Omental fat pad (tissue), 4 donors: Measurements from ENCODE around the gene CALHM1. TPM values are rescaled to one million over a fixed set of nuclear protein-coding genes. Genes with fewer than 3 reads are reported as not detected.
"Not testable (repeated sequence)": the region's sequence is repeated elsewhere in the genome, so short reads cannot be mapped to it uniquely, and the experiment has no call there.

Experiments
- ATAC-seq: fragments of 150-250 bp; one replicate; pipeline ENCODE4 v1.9.1; 2016; ENCODE audit warnings: mild to moderate bottlenecking, moderate library complexity; ENCODE audit not compliant: low FRiP score
- DNase-seq: peaks from one replicate; pipeline ENCODE4 v3.0.0-alpha.2; 2019; ENCODE audit warnings: low spot score
- total RNA-seq, 4 donors: library from RNA; depleted of rRNA; stranded (reverse); fragments of >200 nt; gene quantifications; one replicate each; pipeline ENCODE4 v1.1.0, GENCODE V29; 2016
- TF ChIP-seq, protein P1 (sequence below), 3 donors: fragments of 450-650 bp; IDR thresholded peaks; one replicate each; pipeline ENCODE4 v1.5.1; 2016 to 2017; ENCODE audit warnings: antibody characterized with exemption in 3 of 3, mild to moderate bottlenecking in 3 of 3, moderate library complexity in 2 of 3

CALHM1 gene
- total RNA-seq, 4 donors from 2014 or later, result not detected

DNA sequence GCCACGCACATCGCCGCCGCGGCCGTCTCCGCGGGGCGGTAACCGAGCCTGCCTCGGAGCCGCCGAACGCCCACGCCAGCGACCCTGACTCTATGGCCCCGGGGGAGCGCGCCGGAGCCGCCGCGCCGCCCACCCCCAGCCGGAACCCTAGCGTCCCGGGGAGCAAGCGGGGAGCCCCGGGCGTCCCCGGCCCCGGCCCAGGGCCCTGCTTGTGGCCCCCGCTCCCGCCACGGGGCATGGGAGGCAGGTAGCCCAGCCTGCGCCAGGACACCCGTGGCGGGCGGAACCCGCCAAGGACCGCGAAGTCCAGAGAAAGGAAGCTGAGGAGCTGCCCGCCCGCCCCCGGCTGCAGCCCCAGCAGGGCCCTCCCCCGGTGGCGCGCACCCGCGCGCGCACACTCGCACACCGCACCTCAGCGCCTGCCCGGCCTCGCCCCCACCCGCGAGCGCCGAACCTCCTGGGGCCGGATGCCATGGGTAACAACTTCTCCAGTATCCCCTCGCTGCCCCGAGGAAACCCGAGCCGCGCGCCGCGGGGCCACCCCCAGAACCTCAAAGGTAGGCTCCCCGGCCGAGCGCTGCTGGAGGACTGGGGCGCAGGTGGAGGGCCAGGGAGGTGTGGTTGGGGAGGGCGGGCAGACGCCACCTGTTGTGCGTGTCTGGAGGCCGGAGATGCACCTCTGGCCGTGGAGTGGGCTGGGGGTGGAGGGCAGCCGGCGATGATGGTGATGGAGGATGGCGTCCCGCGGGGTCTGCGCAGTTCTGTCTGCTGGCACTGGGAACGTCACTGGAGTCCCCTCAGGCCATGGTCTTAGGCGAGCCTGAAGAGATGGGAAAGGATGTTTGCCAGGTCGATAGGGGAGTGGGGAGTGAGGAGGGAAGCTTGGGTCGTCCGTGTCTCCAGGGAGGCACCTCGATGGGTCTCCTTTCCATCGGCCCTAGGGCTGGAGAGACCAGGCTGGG is 35.5 kb upstream of the CALHM1 start:
- DNase-seq, result no peak
- ATAC-seq, result peak; percentile 14
- TF ChIP-seq, protein P1, sequence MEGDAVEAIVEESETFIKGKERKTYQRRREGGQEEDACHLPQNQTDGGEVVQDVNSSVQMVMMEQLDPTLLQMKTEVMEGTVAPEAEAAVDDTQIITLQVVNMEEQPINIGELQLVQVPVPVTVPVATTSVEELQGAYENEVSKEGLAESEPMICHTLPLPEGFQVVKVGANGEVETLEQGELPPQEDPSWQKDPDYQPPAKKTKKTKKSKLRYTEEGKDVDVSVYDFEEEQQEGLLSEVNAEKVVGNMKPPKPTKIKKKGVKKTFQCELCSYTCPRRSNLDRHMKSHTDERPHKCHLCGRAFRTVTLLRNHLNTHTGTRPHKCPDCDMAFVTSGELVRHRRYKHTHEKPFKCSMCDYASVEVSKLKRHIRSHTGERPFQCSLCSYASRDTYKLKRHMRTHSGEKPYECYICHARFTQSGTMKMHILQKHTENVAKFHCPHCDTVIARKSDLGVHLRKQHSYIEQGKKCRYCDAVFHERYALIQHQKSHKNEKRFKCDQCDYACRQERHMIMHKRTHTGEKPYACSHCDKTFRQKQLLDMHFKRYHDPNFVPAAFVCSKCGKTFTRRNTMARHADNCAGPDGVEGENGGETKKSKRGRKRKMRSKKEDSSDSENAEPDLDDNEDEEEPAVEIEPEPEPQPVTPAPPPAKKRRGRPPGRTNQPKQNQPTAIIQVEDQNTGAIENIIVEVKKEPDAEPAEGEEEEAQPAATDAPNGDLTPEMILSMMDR (IDR thresholded peaks at IDR 0.05), result no peak

DNA sequence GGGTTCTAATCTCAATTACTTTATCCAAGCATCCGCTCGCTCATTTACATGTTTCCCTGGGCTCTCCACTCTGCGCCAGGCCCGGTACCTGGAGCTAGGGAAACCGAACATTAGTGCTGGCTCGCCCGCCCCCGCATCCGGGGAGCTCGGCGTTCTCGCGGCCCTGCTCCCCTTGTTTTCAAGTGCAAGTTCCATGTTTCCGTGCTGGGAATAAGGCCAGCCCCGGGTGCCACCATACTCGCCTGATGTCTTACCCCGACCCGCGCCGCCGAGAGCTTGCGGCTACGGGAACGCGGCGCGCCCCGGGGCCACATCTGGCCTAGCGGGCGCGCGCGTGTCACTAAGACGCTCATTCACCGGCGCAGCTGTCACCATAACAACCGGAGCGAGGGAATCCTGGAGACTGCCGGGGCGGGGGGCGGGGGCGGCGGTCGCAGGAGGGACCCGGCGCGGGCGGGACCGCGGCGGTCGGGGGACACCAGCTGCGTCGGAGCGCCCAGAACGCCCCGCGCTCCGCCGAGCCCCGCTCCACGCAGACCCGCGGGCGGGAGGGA is 34.7 kb upstream of the CALHM1 start, which contains the start of gene NEURL1:
TSS of gene NEURL1 (plus strand) at position 344 of the 554 bp plus-strand sequence. CDS start 683 bp downstream, outside the sequence.
- ATAC-seq (no peak), DNase-seq (no peak)
- TF ChIP-seq, protein P1 (IDR thresholded peaks at IDR 0.05), result no peak

DNA sequence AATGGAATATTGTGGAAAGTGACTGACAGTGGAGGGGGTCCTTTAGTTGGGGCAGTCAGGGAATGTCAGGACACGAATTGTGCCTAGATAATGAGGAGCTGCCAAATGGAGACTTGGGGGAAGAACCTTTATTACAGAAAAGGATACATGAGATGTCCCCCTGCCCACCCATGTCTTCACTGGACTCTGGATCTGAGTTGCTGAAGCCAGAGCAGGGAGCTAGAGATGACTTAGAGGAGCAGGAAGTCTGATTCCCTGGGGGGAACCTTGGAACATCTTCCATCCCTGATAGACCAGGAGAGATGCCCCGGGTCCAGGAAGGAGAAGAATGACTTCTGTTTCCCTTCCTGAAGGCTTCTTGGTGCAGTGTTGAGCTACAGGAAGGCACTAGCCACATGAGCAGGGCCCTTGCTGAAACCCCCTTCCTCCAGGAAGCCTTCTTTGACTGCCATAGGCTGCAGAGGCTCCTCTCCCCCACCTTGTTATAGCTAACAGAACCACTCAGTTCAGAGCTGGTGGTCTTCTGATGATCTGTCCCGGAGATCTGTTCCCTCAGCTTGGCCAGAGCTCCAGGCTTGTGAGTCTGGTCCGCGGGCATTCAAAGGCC is 34.1 kb upstream of the CALHM1 start:
- DNase-seq (no peak), ATAC-seq (no peak)
- TF ChIP-seq, protein P1 (IDR thresholded peaks at IDR 0.05), result no peak

DNA sequence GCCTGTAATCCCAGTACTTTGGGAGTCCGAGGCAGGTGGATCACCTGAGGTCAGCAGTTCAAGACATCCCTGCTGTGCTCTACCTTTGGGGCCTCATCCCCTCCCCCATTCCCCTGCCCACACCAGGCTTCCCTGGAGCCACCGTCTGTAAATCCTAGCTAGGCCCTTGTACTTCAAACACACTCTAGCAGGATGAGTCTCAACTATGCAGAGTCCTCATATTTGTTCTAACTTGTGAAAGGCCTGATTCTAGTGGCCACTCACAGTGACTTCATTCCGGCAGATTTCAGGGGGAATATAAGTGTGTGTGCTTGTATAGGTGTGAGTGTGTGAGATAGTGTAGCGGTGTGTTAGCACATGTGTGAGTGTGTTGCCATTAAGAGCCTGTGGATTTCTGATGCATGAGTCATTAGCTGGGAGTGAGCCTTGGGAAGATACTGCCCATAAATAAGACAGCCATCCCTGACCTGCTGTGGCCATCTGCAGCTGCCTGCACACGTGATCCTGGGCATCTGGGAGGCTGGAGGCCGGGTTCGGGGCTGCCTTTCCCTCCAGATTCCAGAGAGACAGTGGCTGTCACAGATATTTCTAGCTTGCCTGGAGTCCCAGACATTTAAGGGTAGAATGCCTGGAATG is 33.1 kb upstream of the CALHM1 start:
- peak; percentile 85 for ATAC-seq
- TF ChIP-seq, protein P1 (IDR thresholded peaks at IDR 0.05), result no peak
- no peak for DNase-seq

DNA sequence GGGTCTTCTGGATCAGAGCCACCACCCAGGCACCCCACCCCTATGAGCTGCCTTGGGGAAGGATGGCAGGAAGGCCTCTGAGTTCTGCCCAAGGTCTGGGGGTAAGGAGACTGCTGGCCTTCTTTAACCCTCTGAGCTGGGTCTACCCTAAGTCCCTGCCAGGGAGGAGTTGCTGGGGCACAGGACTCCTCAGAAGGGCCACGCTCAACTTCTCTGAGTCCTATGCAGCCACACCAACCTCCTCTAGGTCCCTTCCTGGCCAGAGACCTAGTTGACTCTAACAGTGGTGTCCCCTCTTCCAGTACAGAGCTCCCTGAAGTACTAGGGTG is 32.2 kb upstream of the CALHM1 start:
- DNase-seq (no peak), ATAC-seq (no peak)
- TF ChIP-seq, protein P1 (IDR thresholded peaks at IDR 0.05), result no peak

DNA sequence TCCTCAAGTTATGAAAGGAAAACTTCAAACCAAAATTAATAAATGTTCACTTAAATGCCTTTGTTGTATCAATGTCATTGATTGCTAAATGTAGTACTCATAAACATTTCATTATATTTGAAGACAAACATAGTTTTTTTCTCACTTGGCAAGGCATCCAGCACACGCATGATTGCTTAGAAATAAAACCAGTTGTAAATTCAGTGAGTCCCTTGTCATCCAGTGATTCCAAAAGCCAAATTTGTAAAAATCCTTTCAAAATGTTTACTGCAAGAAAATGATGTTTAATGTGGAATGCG is 28.7 kb upstream of the CALHM1 start:
- no peak for ATAC-seq
- TF ChIP-seq, protein P1 (IDR thresholded peaks at IDR 0.05), result no peak
- no peak for DNase-seq

DNA sequence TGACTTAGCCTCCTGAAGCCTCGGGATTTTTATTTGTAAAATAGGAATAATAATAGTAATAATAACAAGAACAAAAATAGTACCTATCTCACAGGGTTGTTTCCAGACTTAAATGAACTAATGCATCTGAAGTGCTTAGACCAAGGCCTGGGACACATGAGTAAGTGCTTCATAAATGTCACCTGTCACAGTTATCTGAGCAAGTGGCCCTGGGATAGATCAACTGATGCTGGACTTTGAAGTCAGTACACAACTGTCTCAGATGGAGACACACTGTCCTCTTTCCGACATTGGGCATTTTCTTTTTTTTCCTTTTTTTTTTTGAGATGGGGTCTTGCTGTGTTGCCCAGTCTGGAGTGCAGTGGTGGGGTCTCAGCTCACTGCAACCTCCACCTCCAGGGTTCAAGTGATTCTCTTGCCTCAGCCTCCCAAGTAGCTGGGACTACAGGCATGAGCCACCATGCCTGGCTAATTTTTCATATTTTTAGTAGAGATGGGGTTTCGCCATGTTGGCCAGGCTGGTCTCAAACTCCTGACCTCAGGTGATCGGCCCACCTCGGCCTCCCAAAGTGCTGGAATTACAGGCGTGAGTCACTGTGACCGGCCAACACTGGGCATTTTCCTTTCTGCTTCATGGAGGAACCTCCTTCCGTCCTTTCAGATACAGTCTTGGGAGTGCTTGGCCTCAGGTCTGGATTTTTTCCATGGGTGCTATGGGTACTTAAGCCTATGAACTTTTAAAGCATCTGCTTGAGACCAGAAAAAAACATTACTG is 28.1 kb upstream of the CALHM1 start:
- not testable (repeated sequence) for ATAC-seq, DNase-seq
